ENCODE results near the gene TCAIM. TPM values are rescaled to one million over a fixed set of nuclear protein-coding genes. Genes with fewer than 3 reads are reported as not detected.

TCAIM gene
- total and polyA plus RNA-seq, 4 donors: 29.9 to 61.0 (median 37.5) TPM

GRCh38 chr3:44451441-44451840 lies 112.9 kb downstream of the TCAIM start:
- DNase-seq (ENCODE audit: low read depth in 4 of 6, low spot score in 6 of 6): no peak
- Histone ChIP-seq H3K27me3 (ENCODE audit: control insufficient read depth, insufficient read depth, low read length) (no peaks in the 10 kb centered on the region), H3K9me3 (ENCODE audit: control insufficient read depth, insufficient read depth, low read length) (no peaks in the 10 kb centered on the region), H3K4me1 (ENCODE audit: control insufficient read depth, insufficient read depth, low read length) (no peaks in the 10 kb centered on the region), H3K27ac (ENCODE audit: low read depth, low read length) (no peak overlapping the region), H3K4me3 (ENCODE audit: low read depth, low read length) (no peak overlapping the region), H3K36me3 (ENCODE audit: control insufficient read depth, insufficient read depth, low read length) (peaks cover 73% of the 10 kb centered on the region)
- no CpG with 5 or more reads among the region's 3 CpGs for WGBS (ENCODE audit: insufficient coverage)

- Histone ChIP-seq H3K9me3 (ENCODE audit: control insufficient read depth, insufficient read depth, low read length) (no peaks in the 10 kb centered on the region), H3K27ac (ENCODE audit: low read depth, low read length) (no peak overlapping the region), H3K36me3 (ENCODE audit: control insufficient read depth, insufficient read depth, low read length) (peaks cover 69% of the 10 kb centered on the region), H3K4me1 (ENCODE audit: control insufficient read depth, insufficient read depth, low read length) (no peaks in the 10 kb centered on the region), H3K4me3 (ENCODE audit: low read depth, low read length) (no peak overlapping the region), H3K27me3 (ENCODE audit: control insufficient read depth, insufficient read depth, low read length) (no peaks in the 10 kb centered on the region)
- WGBS (ENCODE audit: insufficient coverage): 95% methylated on average over 2 of the region's 4 CpGs
- DNase-seq (ENCODE audit: low read depth in 4 of 6, low spot score in 6 of 6): no peak
Observed at GRCh38 chr3:44454258-44454657, 115.7 kb downstream of the TCAIM start.

- Histone ChIP-seq H3K27ac (ENCODE audit: low read depth, low read length) (no peak overlapping the region), H3K36me3 (ENCODE audit: control insufficient read depth, insufficient read depth, low read length) (peaks cover 58% of the 10 kb centered on the region), H3K27me3 (ENCODE audit: control insufficient read depth, insufficient read depth, low read length) (no peaks in the 10 kb centered on the region), H3K9me3 (ENCODE audit: control insufficient read depth, insufficient read depth, low read length) (no peaks in the 10 kb centered on the region), H3K4me3 (ENCODE audit: low read depth, low read length) (no peak overlapping the region), H3K4me1 (ENCODE audit: control insufficient read depth, insufficient read depth, low read length) (no peaks in the 10 kb centered on the region)
- DNase-seq (ENCODE audit: low read depth in 4 of 6, low spot score in 6 of 6): no peak
- 97% methylated on average over 8 of the region's 10 CpGs for WGBS (ENCODE audit: insufficient coverage)
Observed at GRCh38 chr3:44455318-44455717, 116.8 kb downstream of the TCAIM start.

Other genes with a start within 250 kb of the TCAIM start
- gene TOPAZ1, start 96.9 kb upstream of the TCAIM start, total RNA-seq: under 1 TPM in 1 of 2 donors, not detected in 1; under 0.01 TPM
- under 1 TPM in 1 of 2 donors, not detected in 1; 0.03 TPM for gene TOPAZ1, start 96.9 kb upstream of the TCAIM start, polyA plus RNA-seq (ENCODE audit: insufficient read length in 2 of 2)
- 10 to 100 TPM; 19.7 to 22.9 TPM for gene ZNF445, start 138.9 kb downstream of the TCAIM start, total RNA-seq
- gene ZNF445, start 138.9 kb downstream of the TCAIM start, polyA plus RNA-seq (ENCODE audit: insufficient read length in 2 of 2): 10 to 100 TPM; 25.6 to 33.8 TPM
- gene ZKSCAN7, start 216.4 kb downstream of the TCAIM start, total RNA-seq: 10 to 100 TPM; 13.8 to 16.5 TPM
- 10 to 100 TPM in 1 of 2 donors, 1 to 10 TPM in 1; 9.6 to 12.4 TPM for gene ZKSCAN7, start 216.4 kb downstream of the TCAIM start, polyA plus RNA-seq (ENCODE audit: insufficient read length in 2 of 2)
- 10 to 100 TPM; 10.0 to 12.7 TPM for gene ZNF660, start 246.2 kb downstream of the TCAIM start, total RNA-seq
- 1 to 10 TPM; 8.3 to 9.3 TPM for gene ZNF660, start 246.2 kb downstream of the TCAIM start, polyA plus RNA-seq (ENCODE audit: insufficient read length in 2 of 2)